ENCODE data around the gene TULP4.
A peak's percentile ranks its signal among the peaks of the same experiment; 100 is the strongest.
"Not testable (repeated sequence)": the region's sequence is repeated elsewhere in the genome, so short reads cannot be mapped to it uniquely, and the experiment has no call there.

TULP4 gene

DNA sequence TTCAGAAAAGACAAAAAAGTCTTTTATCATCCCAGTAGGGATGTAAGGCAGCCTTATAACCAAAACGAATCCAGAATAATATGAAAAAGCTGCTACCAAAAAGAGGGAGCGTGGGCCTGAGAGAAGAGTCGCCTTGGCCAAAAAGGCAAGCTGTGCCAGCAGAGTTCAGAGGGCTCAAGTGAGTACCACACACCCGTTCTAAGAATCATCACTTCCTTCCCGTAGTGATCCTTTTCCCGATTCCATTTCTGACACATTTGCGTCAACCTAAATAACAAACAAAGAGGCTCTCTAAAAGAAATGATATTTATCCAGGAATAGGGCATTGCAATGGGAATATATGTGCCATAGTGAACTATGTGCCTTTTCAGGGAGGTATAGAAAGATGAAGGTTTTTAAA lies 243.8 kb downstream of the TULP4 start:
- no peak overlapping the region for H3K27ac ChIP-seq (ENCODE audit: low read depth in 2 of 2, low read length in 2 of 2)
- no peaks in the 10 kb centered on the region for H3K9me3 ChIP-seq (ENCODE audit: control insufficient read depth in 2 of 2, low read length in 2 of 2)
- H3K9ac ChIP-seq (ENCODE audit: low read depth in 1 of 2, low read length in 2 of 2) = no peak overlapping the region
- no peaks in the 10 kb centered on the region for H3K27me3 ChIP-seq (ENCODE audit: control insufficient read depth in 2 of 2, insufficient read depth in 2 of 2, low read length in 2 of 2)
- no peak overlapping the region for H3K4me3 ChIP-seq (ENCODE audit: low read length in 2 of 2)
- peaks cover 7 to 8% of the 10 kb centered on the region in 2 donors for H3K4me1 ChIP-seq (ENCODE audit: control insufficient read depth in 2 of 2, insufficient read depth in 2 of 2, low read length in 2 of 2)
- H3K36me3 ChIP-seq (ENCODE audit: control insufficient read depth in 2 of 2, insufficient read depth in 2 of 2, low read length in 2 of 2) = no peaks in the 10 kb centered on the region

GRCh38 chr6:158557110-158557509 lies 244.8 kb downstream of the TULP4 start:
- H3K4me3 ChIP-seq (ENCODE audit: low read length in 2 of 2) = not testable (repeated sequence)

DNA sequence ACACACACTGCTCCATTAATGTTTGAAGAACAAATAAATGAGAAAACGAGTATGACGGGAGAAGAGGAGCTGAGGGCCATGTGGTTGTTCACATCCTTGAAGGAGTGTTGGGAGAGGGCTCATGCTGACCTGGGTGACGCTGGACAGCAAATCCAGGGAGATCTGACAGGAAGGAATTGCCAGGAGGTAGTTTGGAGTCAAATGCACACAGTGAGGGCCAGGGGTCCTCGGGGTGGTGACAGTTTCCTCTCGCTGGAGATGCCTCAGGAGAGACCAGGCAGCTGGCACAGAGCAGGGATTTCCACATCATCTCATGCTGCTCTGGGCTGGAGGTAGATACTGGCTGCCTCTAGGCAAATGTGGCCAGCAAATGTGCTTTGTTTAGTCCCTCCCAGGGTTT lies 245.7 kb downstream of the TULP4 start:
- Histone ChIP-seq H3K27ac (ENCODE audit: low read depth in 2 of 2, low read length in 2 of 2) (no peak overlapping the region), H3K4me3 (ENCODE audit: low read length in 2 of 2) (no peak overlapping the region), H3K27me3 (ENCODE audit: control insufficient read depth in 2 of 2, insufficient read depth in 2 of 2, low read length in 2 of 2) (no peaks in the 10 kb centered on the region), H3K4me1 (ENCODE audit: control insufficient read depth in 2 of 2, insufficient read depth in 2 of 2, low read length in 2 of 2) (peaks cover 17 to 19% of the 10 kb centered on the region in 2 donors), H3K9me3 (ENCODE audit: control insufficient read depth in 2 of 2, low read length in 2 of 2) (no peaks in the 10 kb centered on the region), H3K9ac (ENCODE audit: low read depth in 1 of 2, low read length in 2 of 2) (no peak overlapping the region), H3K36me3 (ENCODE audit: control insufficient read depth in 2 of 2, insufficient read depth in 2 of 2, low read length in 2 of 2) (no peaks in the 10 kb centered on the region)

More at GRCh38 chr6:158557110-158557509, 244.8 kb downstream of the TULP4 start:
- not testable (repeated sequence) for H3K36me3 ChIP-seq (ENCODE audit: control insufficient read depth in 2 of 2, insufficient read depth in 2 of 2, low read length in 2 of 2); H3K9ac ChIP-seq (ENCODE audit: low read depth in 1 of 2, low read length in 2 of 2); H3K27me3 ChIP-seq (ENCODE audit: control insufficient read depth in 2 of 2, insufficient read depth in 2 of 2, low read length in 2 of 2); H3K27ac ChIP-seq (ENCODE audit: low read depth in 2 of 2, low read length in 2 of 2); H3K9me3 ChIP-seq (ENCODE audit: control insufficient read depth in 2 of 2, low read length in 2 of 2)
- H3K4me1 ChIP-seq (ENCODE audit: control insufficient read depth in 2 of 2, insufficient read depth in 2 of 2, low read length in 2 of 2) = peaks cover 16 to 17% of the 10 kb centered on the region in 2 donors

- H3K4me1 ChIP-seq (ENCODE audit: control insufficient read depth in 2 of 2, insufficient read depth in 2 of 2, low read length in 2 of 2) = peaks cover 17 to 19% of the 10 kb centered on the region in 2 donors
- peak overlapping the region in 1 of 2 donors; percentile 95 for H3K4me3 ChIP-seq (ENCODE audit: low read length in 2 of 2)
- H3K36me3 ChIP-seq (ENCODE audit: control insufficient read depth in 2 of 2, insufficient read depth in 2 of 2, low read length in 2 of 2) = no peaks in the 10 kb centered on the region
- H3K9me3 ChIP-seq (ENCODE audit: control insufficient read depth in 2 of 2, low read length in 2 of 2) = no peaks in the 10 kb centered on the region
- H3K27me3 ChIP-seq (ENCODE audit: control insufficient read depth in 2 of 2, insufficient read depth in 2 of 2, low read length in 2 of 2) = no peaks in the 10 kb centered on the region
- H3K27ac ChIP-seq (ENCODE audit: low read depth in 2 of 2, low read length in 2 of 2) = no peak overlapping the region
- H3K9ac ChIP-seq (ENCODE audit: low read depth in 1 of 2, low read length in 2 of 2) = peak overlapping the region in 1 of 2 donors; percentile 93
These were observed 246.4 kb downstream of the TULP4 start for GRCh38 chr6:158558415-158559306.

GRCh38 chr6:158559338-158559894 lies 247.2 kb downstream of the TULP4 start:
- Histone ChIP-seq H3K9ac (ENCODE audit: low read depth in 1 of 2, low read length in 2 of 2) (peak overlapping the region; percentile 92 to 93), H3K4me1 (ENCODE audit: control insufficient read depth in 2 of 2, insufficient read depth in 2 of 2, low read length in 2 of 2) (peaks cover 17 to 19% of the 10 kb centered on the region in 2 donors), H3K36me3 (ENCODE audit: control insufficient read depth in 2 of 2, insufficient read depth in 2 of 2, low read length in 2 of 2) (no peaks in the 10 kb centered on the region), H3K27me3 (ENCODE audit: control insufficient read depth in 2 of 2, insufficient read depth in 2 of 2, low read length in 2 of 2) (no peaks in the 10 kb centered on the region), H3K27ac (ENCODE audit: low read depth in 2 of 2, low read length in 2 of 2) (peak overlapping the region; percentile 89 to 90), H3K4me3 (ENCODE audit: low read length in 2 of 2) (peak overlapping the region; percentile 82 to 95), H3K9me3 (ENCODE audit: control insufficient read depth in 2 of 2, low read length in 2 of 2) (no peaks in the 10 kb centered on the region)

GRCh38 chr6:158559895-158560835 lies 247.9 kb downstream of the TULP4 start, which contains the start of gene TMEM181:
Gene TMEM181, plus strand, starts transcription at chr6:158560091. Its CDS starts 134 bp downstream, at chr6:158560225.
- peak within 1 kb of the TSS; percentile 92 to 93 for H3K9ac ChIP-seq (ENCODE audit: low read depth in 1 of 2, low read length in 2 of 2)
- H3K36me3 ChIP-seq (ENCODE audit: control insufficient read depth in 2 of 2, insufficient read depth in 2 of 2, low read length in 2 of 2) = no peaks in the 10 kb centered on the region
- peak within 1 kb of the TSS; percentile 89 to 90 for H3K27ac ChIP-seq (ENCODE audit: low read depth in 2 of 2, low read length in 2 of 2)
- H3K27me3 ChIP-seq (ENCODE audit: control insufficient read depth in 2 of 2, insufficient read depth in 2 of 2, low read length in 2 of 2) = no peaks in the 10 kb centered on the region
- peaks cover 17 to 19% of the 10 kb centered on the region in 2 donors for H3K4me1 ChIP-seq (ENCODE audit: control insufficient read depth in 2 of 2, insufficient read depth in 2 of 2, low read length in 2 of 2)
- H3K4me3 ChIP-seq (ENCODE audit: low read length in 2 of 2) = peak within 1 kb of the TSS; percentile 82 to 95
- no peaks in the 10 kb centered on the region for H3K9me3 ChIP-seq (ENCODE audit: control insufficient read depth in 2 of 2, low read length in 2 of 2)

GRCh38 chr6:158560836-158561320 lies 248.6 kb downstream of the TULP4 start:
- Histone ChIP-seq H3K36me3 (ENCODE audit: control insufficient read depth in 2 of 2, insufficient read depth in 2 of 2, low read length in 2 of 2) (no peaks in the 10 kb centered on the region), H3K27me3 (ENCODE audit: control insufficient read depth in 2 of 2, insufficient read depth in 2 of 2, low read length in 2 of 2) (no peaks in the 10 kb centered on the region), H3K9me3 (ENCODE audit: control insufficient read depth in 2 of 2, low read length in 2 of 2) (no peaks in the 10 kb centered on the region), H3K4me3 (ENCODE audit: low read length in 2 of 2) (peak overlapping the region; percentile 82 to 95), H3K9ac (ENCODE audit: low read depth in 1 of 2, low read length in 2 of 2) (peak overlapping the region; percentile 42 to 93), H3K27ac (ENCODE audit: low read depth in 2 of 2, low read length in 2 of 2) (peak overlapping the region; percentile 89 to 90), H3K4me1 (ENCODE audit: control insufficient read depth in 2 of 2, insufficient read depth in 2 of 2, low read length in 2 of 2) (peaks cover 17 to 19% of the 10 kb centered on the region in 2 donors)
